ENCODE measurements around the gene PTCD2.
"Not testable (repeated sequence)": the region's sequence is repeated elsewhere in the genome, so short reads cannot be mapped to it uniquely, and the experiment has no call there.

Gene PTCD2

DNA sequence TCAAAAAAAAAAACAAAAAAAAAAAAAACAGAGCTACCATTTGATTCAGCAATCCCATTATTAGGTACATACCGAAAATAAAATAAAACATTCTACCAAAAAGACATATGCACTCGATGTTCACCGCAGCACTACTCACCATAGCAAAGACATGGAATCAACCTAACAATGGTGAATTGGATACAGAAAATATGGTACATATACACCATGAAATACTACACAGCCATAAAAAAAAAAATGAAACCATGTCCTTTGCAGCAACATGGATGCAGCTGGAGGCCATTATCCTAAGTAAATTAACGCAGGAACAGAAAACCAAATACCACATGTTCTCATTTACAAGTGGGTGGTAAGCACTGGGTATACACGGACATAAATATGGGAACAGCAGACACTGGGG is 21.5 kb upstream of the PTCD2 start:
- no peak for DNase-seq

GRCh38 chr5:72300590-72301339 is 19.4 kb upstream of the PTCD2 start:
- DNase-seq: no peak

DNA sequence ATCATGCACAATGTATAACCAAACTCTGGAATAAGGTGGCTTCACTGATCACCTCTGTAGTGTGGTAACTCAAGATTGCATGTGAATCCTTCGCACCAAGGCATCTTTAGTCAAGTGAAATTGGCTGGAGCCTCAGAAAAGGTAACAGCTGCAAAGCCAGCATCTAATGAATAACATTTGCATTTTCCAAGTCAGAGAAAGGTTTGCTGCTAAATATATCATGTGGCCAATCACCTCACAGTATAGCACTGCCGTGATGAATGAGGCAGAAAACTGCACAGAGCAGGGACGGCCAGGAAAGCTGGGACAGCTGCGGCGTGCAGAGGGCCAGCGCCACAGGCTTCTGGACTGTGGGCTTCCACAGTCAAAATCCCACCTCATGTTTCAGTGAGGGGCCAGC is 18.6 kb upstream of the PTCD2 start:
- no peak for DNase-seq

GRCh38 chr5:72302171-72302570 is 18.0 kb upstream of the PTCD2 start:
- DNase-seq: no peak

- no peak for DNase-seq
Measured at GRCh38 chr5:72305194-72306142, 14.7 kb upstream of the PTCD2 start.

GRCh38 chr5:72307573-72307967 is 12.6 kb upstream of the PTCD2 start:
- DNase-seq: no peak

GRCh38 chr5:72307968-72308852 is 12.0 kb upstream of the PTCD2 start:
- peak; percentile 92 for DNase-seq

- DNase-seq: no peak
Measured at GRCh38 chr5:72308853-72309191, 11.4 kb upstream of the PTCD2 start.

DNA sequence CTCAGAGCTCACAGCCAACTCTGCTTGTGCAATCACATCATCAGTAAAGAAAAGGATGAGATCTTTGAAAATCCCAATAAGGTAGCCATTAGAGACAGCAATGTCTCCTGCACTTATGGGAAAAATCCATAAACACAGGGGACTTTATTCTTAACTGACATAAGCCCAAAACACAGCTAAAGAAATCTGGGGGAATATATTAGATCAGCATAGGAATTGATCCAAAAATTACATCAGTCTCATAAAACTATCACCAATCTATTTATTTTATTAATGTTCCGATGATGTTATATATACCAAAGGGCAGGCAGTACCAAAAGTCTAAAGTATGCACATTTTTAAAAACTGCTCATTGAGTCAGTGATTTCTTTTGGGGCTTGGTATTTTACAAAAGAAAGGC is 7.0 kb upstream of the PTCD2 start:
- DNase-seq: no peak

GRCh38 chr5:72314571-72315172 is 5.5 kb upstream of the PTCD2 start:
- DNase-seq: peak; percentile 31

DNA sequence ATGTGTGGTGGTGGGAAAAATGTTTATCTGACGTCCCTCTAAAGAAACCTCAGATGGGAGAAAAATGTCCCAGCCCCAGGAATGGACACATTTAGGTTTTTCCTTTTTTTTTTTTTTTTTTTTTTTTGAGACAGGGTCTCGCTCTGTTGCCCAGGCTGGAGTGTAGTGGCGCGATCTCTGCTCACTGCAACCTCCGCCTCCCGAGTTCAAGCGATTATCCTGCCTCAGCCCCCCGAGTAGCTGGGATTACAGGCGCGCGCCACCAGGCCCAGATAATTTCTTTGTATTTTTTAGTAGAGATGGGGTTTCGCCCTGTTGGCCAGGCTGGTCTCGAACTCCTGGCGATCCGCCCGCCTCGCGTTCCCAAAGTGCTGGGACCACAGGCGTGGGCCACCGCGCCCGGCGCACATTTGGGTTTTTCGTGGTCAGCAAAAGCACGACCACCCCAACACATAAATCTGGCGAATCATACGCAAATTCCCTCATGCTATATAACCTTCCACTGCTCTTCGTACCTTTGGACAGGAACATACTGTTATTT is 668 bp upstream of the PTCD2 start:
- DNase-seq: not testable (repeated sequence)

DNA sequence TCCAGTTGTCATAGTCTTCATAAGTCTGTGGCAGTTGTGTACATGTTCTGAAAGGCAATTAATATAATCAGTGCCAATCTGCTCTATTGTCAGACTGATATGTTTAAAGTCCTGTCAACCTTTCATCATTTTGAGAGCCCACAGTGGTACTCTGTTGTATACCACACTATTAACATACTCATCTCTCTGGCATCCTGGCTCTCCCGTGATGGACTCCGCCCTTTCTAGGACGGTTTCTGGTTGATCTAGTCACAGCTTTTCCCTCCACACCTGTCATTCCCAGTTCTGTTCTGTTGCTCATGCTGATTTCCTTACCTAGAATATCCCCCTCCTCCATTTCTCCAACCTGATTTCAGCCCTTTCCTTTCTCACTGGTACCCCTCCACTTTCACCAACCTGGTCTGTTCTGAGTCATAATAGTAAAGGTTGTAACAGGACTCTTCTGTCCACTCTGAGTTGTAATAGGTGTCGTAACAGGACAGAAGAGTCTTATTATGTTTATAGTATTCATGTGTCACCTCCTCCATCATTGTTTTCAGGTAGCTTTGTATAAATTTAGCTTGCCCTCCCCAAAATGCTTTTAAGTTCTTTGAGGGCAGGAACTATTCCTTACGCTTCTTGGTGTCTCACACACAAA is 4.1 kb downstream of the PTCD2 start:
- no peak for DNase-seq

DNA sequence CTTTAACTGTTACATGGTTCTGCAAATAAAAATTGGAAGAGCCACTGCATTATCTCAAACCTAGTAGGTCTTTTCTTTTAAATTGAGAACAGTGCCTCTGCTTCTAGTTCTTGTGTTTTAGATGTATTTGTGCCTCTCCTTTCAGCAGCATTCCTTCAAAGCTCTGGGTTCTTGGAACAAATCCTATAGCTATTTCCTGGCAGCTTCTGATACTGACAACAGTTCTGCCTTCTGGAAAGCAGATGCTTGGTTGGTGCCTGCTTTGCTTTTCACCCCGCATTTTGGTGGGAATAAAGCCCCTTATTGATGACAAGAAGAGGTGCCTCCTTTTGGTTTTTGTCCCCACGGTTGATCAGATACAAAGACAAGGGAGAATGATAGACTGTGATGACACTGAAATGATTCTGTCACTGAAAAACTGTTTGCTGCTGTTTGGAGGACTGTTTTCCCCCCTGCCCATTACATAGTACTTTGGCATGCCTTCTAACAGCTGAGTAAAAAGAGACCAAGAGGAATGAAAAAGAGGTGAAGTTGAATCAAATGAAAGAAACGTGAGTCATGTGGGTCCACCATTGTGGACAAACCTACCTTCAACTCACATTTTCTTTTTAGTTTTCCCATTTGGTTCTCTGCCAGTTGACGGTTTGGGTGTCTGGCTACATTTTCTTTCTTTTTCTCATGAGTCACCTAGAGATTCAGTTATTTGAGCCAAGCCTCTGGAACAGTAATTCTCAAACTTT is 5.6 kb downstream of the PTCD2 start:
- DNase-seq: no peak

GRCh38 chr5:72326306-72326649 is 6.1 kb downstream of the PTCD2 start:
- no peak for DNase-seq

- DNase-seq: peak; percentile 51
Measured at GRCh38 chr5:72328172-72328571, 8.0 kb downstream of the PTCD2 start.

- no peak for DNase-seq
Measured at GRCh38 chr5:72330712-72331111, 10.5 kb downstream of the PTCD2 start.

GRCh38 chr5:72337159-72337558 is 17.0 kb downstream of the PTCD2 start:
- DNase-seq: no peak

- DNase-seq: no peak
Measured at GRCh38 chr5:72338689-72339209, 18.6 kb downstream of the PTCD2 start.

- no peak for DNase-seq
Measured at GRCh38 chr5:72346398-72346797, 26.2 kb downstream of the PTCD2 start.

GRCh38 chr5:72347801-72348308 is 27.7 kb downstream of the PTCD2 start:
- DNase-seq: no peak

DNA sequence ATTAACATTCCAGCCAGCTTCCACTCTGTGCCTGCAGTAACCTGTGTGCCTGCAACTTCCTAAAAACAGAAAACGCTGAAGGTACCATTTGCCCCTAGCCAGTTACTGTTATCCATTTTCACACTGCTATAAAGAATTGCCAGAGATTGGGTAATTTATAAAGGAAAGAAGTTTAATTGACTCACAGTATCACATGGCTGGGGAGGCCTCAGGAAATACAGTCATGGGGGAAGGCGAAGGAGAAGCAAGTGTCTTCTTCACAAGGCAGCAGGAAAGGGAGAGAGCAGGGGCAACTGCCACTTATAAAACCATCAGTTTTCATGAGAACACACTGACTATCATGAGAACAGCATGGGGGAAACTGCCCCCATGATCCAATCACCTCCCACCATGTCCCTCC is 31.2 kb downstream of the PTCD2 start:
- no peak for DNase-seq

All from NCI-H1105 (cell line).